ENCODE data around the gene ATP6V1G2.

DNA sequence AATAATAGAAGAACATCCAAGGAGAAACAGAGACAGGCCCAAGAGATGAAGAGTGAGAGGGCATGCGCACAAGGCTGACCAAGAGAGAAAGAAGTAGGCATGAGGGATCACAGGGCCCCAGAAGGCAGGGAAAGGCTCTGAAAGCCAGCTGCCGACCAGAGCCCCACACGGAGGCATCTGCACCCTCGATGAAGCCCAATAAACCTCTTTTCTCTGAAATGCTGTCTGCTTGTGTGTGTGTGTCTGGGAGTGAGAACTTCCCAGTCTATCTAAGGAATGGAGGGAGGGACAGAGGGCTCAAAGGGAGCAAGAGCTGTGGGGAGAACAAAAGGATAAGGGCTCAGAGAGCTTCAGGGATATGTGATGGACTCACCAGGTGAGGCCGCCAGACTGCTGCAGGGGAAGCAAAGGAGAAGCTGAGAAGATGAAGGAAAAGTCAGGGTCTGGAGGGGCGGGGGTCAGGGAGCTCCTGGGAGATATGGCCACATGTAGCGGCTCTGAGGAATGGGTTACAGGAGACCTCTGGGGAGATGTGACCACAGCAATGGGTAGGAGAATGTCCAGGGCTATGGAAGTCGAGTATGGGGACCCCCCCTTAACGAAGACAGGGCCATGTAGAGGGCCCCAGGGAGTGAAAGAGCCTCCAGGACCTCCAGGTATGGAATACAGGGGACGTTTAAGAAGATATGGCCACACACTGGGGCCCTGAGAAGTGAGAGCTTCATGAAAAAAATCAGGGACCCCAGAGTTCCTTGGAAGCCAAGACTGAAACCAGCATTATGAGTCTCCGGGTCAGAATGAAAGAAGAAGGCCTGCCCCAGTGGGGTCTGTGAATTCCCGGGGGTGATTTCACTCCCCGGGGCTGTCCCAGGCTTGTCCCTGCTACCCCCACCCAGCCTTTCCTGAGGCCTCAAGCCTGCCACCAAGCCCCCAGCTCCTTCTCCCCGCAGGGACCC, 28.0 kb upstream of the ATP6V1G2 start:
- TF ChIP-seq REST (IDR thresholded peaks at IDR 0.05; ENCODE audit: insufficient read depth in 1 of 2, low read depth in 2 of 2, low read length in 1 of 2) = no peak
- no peak for TF ChIP-seq CTCF (IDR thresholded peaks at IDR 0.05)

Measured in Panc1 (cell line).